IMR-90 (cell line): ENCODE data around the gene CUL4A. TPM values are rescaled to one million over a fixed set of nuclear protein-coding genes. Genes with fewer than 3 reads are reported as not detected.

Source experiments
- ATAC-seq: fragments of 200-7000 bp; cut with Tn5 transposase; 2 replicates; pipeline ENCODE4 v1.9.1; 2020; ENCODE audit warnings: low read depth, mild to moderate bottlenecking, moderate library complexity
- BruUV-seq: library from RNA; stranded (reverse); fragments of 400-500 nt; replicated peaks from 2 replicates; lab custom pipeline; 2021; lab: Mats Ljungman, UMichigan
- CTCF ChIA-PET: fragments of 300-600 bp; formaldehyde crosslinking; extraction: SDS; loops from one replicate; lab custom pipeline; 2021; ENCODE audit warnings: antibody characterized with exemption; lab: Yijun Ruan, JAX
- POLR2A ChIA-PET: fragments of 300-600 bp; sonication (Branson Sonifier 250); formaldehyde crosslinking; loops from one replicate; lab custom pipeline; 2022; ENCODE audit warnings: antibody characterized with exemption; ENCODE audit not compliant: unreplicated experiment; lab: Charles Lee
- DNase-seq: peaks from one replicate; pipeline ENCODE4 v3.0.0; 2013
- H2AFZ ChIP-seq: replicated peaks from 2 replicates; pipeline ENCODE3; 2013; ENCODE audit warnings: low read length, mild to moderate bottlenecking; ENCODE audit not compliant: poor library complexity
- H2AK5ac ChIP-seq: 2 replicates; pipeline ENCODE4 v1.6.1; 2013; ENCODE audit warnings: low read depth, low read length, inconsistent platforms
- H2AK9ac ChIP-seq: replicated peaks from 2 replicates; pipeline ENCODE3; 2013; ENCODE audit warnings: mild to moderate bottlenecking, low read depth, low read length, moderate library complexity; ENCODE audit not compliant: poor library complexity
- H2BK120ac ChIP-seq: 2 replicates; pipeline ENCODE4 v1.6.1; 2013; ENCODE audit warnings: low read depth, low read length, inconsistent platforms
- H2BK15ac ChIP-seq: 3 replicates; pipeline ENCODE4 v1.6.1; 2013; ENCODE audit warnings: low read depth, low read length, inconsistent platforms
- H2BK20ac ChIP-seq: 2 replicates; pipeline ENCODE4 v1.6.1; 2013; ENCODE audit warnings: low read depth, mild to moderate bottlenecking, inconsistent platforms, low read length, moderate library complexity
- H2BK5ac ChIP-seq: 2 replicates; pipeline ENCODE4 v1.6.1; 2013; ENCODE audit warnings: mild to moderate bottlenecking, low read depth, low read length, inconsistent platforms; ENCODE audit not compliant: poor library complexity, severe bottlenecking
- H3K14ac ChIP-seq: replicated peaks from 2 replicates; pipeline ENCODE4 v1.6.1; 2013; ENCODE audit warnings: low read depth, low read length, inconsistent platforms
- H3K18ac ChIP-seq: 2 replicates; pipeline ENCODE4 v1.6.1; 2013; ENCODE audit warnings: low read depth, low read length, control low read depth
- H3K23ac ChIP-seq: 2 replicates; pipeline ENCODE4 v1.6.1; 2013; ENCODE audit warnings: low read depth, low read length, inconsistent platforms
- H3K27ac ChIP-seq: 2 replicates; pipeline ENCODE4 v1.5.1; 2013; ENCODE audit warnings: mild to moderate bottlenecking, control low read depth, low read length; ENCODE audit not compliant: insufficient read depth
- H3K27me3 ChIP-seq: 2 replicates; pipeline ENCODE4 v1.6.1; 2013; ENCODE audit warnings: low read length; ENCODE audit not compliant: control insufficient read depth, insufficient read depth
- H3K36me3 ChIP-seq: 2 replicates; pipeline ENCODE4 v1.6.1; 2013; ENCODE audit warnings: low read length, mixed read lengths; ENCODE audit not compliant: control insufficient read depth, insufficient read depth
- H3K4ac ChIP-seq: 2 replicates; pipeline ENCODE4 v1.6.1; 2013; ENCODE audit warnings: low read depth, low read length, inconsistent platforms
- H3K4me1 ChIP-seq: 2 replicates; pipeline ENCODE4 v1.6.1; 2013; ENCODE audit warnings: low read length, mixed read lengths; ENCODE audit not compliant: control insufficient read depth, insufficient read depth
- H3K4me2 ChIP-seq: 2 replicates; pipeline ENCODE4 v1.6.1; 2013; ENCODE audit warnings: low read depth, mild to moderate bottlenecking, control low read depth, low read length, moderate library complexity
- H3K4me3 ChIP-seq: 2 replicates; pipeline ENCODE4 v1.5.1; 2013; ENCODE audit warnings: low read depth, mild to moderate bottlenecking, control low read depth, low read length, moderate library complexity; ENCODE audit not compliant: insufficient read depth
- H3K56ac ChIP-seq: 2 replicates; pipeline ENCODE4 v1.6.1; 2013; ENCODE audit warnings: low read length, inconsistent platforms; ENCODE audit not compliant: insufficient read depth; ENCODE audit errors: extremely low read depth
- H3K79me1 ChIP-seq, 2 experiments: 2 replicates each; pipeline ENCODE4 v1.6.1; 2013; ENCODE audit warnings: low read length in 2 of 2, inconsistent platforms in 1 of 2, low read depth in 1 of 2
- H3K9ac ChIP-seq: 2 replicates; pipeline ENCODE4 v1.6.1; 2013; ENCODE audit warnings: low read depth, low read length, control low read depth
- H3K9me1 ChIP-seq: 2 replicates; pipeline ENCODE4 v1.6.1; 2013; ENCODE audit warnings: low read length, inconsistent platforms; ENCODE audit not compliant: insufficient read depth
- H3K9me3 ChIP-seq: 2 replicates; pipeline ENCODE4 v1.6.1; 2013; ENCODE audit warnings: low read length; ENCODE audit not compliant: control insufficient read depth, insufficient read depth
- H4K20me1 ChIP-seq: 2 replicates; pipeline ENCODE4 v1.6.1; 2013; ENCODE audit warnings: low read length, inconsistent platforms; ENCODE audit not compliant: insufficient read depth
- H4K5ac ChIP-seq: 2 replicates; pipeline ENCODE4 v1.6.1; 2013; ENCODE audit warnings: mild to moderate bottlenecking, low read depth, low read length, control low read depth
- H4K8ac ChIP-seq, 2 experiments: 2 replicates each; pipeline ENCODE4 v1.6.1; 2013; ENCODE audit warnings: low read depth in 2 of 2, low read length in 2 of 2, control low read depth in 1 of 2, inconsistent platforms in 1 of 2
- H4K91ac ChIP-seq: 2 replicates; pipeline ENCODE4 v1.6.1; 2013; ENCODE audit warnings: low read depth, low read length, inconsistent platforms; ENCODE audit not compliant: insufficient read depth
- BHLHE40 ChIP-seq: fragments of 150-350 bp; IDR thresholded peaks from 2 replicates; pipeline ENCODE4 v1.6.1; 2016; ENCODE audit warnings: mild to moderate bottlenecking, low read depth, low read length
- CEBPB ChIP-seq: IDR thresholded peaks from 2 replicates; pipeline ENCODE4 v1.6.1; 2012; ENCODE audit warnings: low read depth, low read length, improper control_type of control experiment
- CHD1 ChIP-seq: IDR thresholded peaks from 2 replicates; pipeline ENCODE4 v1.6.1; 2012; ENCODE audit warnings: low read depth, low read length, improper control_type of control experiment
- ELK1 ChIP-seq: fragments of 150-350 bp; IDR thresholded peaks from 2 replicates; pipeline ENCODE4 v1.6.1; 2016; ENCODE audit warnings: low read depth, mild to moderate bottlenecking, low read length, moderate library complexity, borderline replicate concordance
- FOS ChIP-seq: fragments of 150-350 bp; IDR thresholded peaks from 2 replicates; pipeline ENCODE4 v1.6.1; 2016; ENCODE audit warnings: low read depth, low read length
- MAFK ChIP-seq: IDR thresholded peaks from 2 replicates; pipeline ENCODE4 v1.6.1; 2012; ENCODE audit warnings: low read depth, low read length, improper control_type of control experiment
- MAZ ChIP-seq: IDR thresholded peaks from 2 replicates; pipeline ENCODE4 v1.6.1; 2012; ENCODE audit warnings: low read depth, mild to moderate bottlenecking, low read length, improper control_type of control experiment, moderate library complexity, borderline replicate concordance
- MXI1 ChIP-seq: IDR thresholded peaks from 2 replicates; pipeline ENCODE4 v1.6.1; 2012; ENCODE audit warnings: low read depth, mild to moderate bottlenecking, low read length, moderate library complexity, borderline replicate concordance
- NFE2L2 ChIP-seq: fragments of 150-350 bp; IDR thresholded peaks from 2 replicates; pipeline ENCODE4 v1.6.1; 2016; ENCODE audit warnings: low read depth, mild to moderate bottlenecking, low read length
- POLR2A ChIP-seq: IDR thresholded peaks from 2 replicates; pipeline ENCODE4 v1.6.1; 2012; ENCODE audit warnings: mild to moderate bottlenecking, low read depth, low read length
- RAD21 ChIP-seq: IDR thresholded peaks from 2 replicates; pipeline ENCODE4 v1.6.1; 2012; ENCODE audit warnings: low read length, improper control_type of control experiment
- RCOR1 ChIP-seq: IDR thresholded peaks from 2 replicates; pipeline ENCODE4 v1.6.1; 2012; ENCODE audit warnings: mild to moderate bottlenecking, low read length, improper control_type of control experiment; ENCODE audit not compliant: insufficient replicate concordance
- RFX5 ChIP-seq: IDR thresholded peaks from 2 replicates; pipeline ENCODE4 v1.8.0; 2012; ENCODE audit warnings: low read depth, mild to moderate bottlenecking, low read length, moderate library complexity
- SMC3 ChIP-seq: fragments of 150-350 bp; IDR thresholded peaks from 2 replicates; pipeline ENCODE4 v1.6.1; 2016; ENCODE audit warnings: low read depth, mild to moderate bottlenecking, antibody characterized with exemption, low read length, moderate library complexity
- USF2 ChIP-seq: fragments of 150-350 bp; IDR thresholded peaks from 2 replicates; pipeline ENCODE4 v1.6.1; 2017; ENCODE audit warnings: mild to moderate bottlenecking, antibody characterized with exemption, low read length, low read depth
- WGBS, 2 experiments: methylation state at CpG; one replicate each; pipeline versions ENCODE4 v1.1.5 to v1.1.7; 2013; ENCODE audit warnings: missing lambda C conversion rate in 2 of 2; ENCODE audit not compliant: insufficient read length in 1 of 2; ENCODE audit errors: extremely low coverage in 2 of 2; 5-methylcytosine and 5-hydroxymethylcytosine counted together
- dilution Hi-C: fragments of 300-500 bp; cut with HindIII; formaldehyde crosslinking; loops from one replicate; pipeline ENCODE4 v1.14.3; 2018; ENCODE audit warnings: low sequenced_read_pairs; ENCODE audit not compliant: unreplicated experiment
- in situ Hi-C: fragments of 300-500 bp; cut with MboI; formaldehyde crosslinking; loops from 3 replicates; pipeline ENCODE4 v1.14.3; 2019; ENCODE audit warnings: low sequenced_read_pairs, inconsistent platforms, mixed read lengths
- intact Hi-C: fragments of 100-400 bp; cut with micrococcal nuclease; formaldehyde crosslinking; loops from 2 replicates; pipeline ENCODE4 v1.10.0; 2022
- polyA plus RNA-seq, 3 experiments: library from polyadenylated mRNA; depleted of rRNA; stranded (reverse); fragments of >200 nt; gene quantifications; 2 replicates each; pipeline ENCODE4 v1.2.3, GENCODE V29; 2012; ENCODE audit warnings: low replicate concordance in 1 of 3
- total RNA-seq: library from RNA; depleted of rRNA; stranded (reverse); fragments of >200 nt; gene quantifications from 2 replicates; pipeline ENCODE4 v1.2.3, GENCODE V29; 2012
- TF ChIP-seq, protein P1 (sequence below): conservative IDR thresholded peaks from 2 replicates; pipeline ENCODE4 v1.5.1; 2012; ENCODE audit warnings: mild to moderate bottlenecking, low read depth, low read length, improper control_type of control experiment

CUL4A gene
- total and polyA plus RNA-seq, 2 of the 4 experiments (the other 2 are of a cell fraction): 86.0 to 146 TPM

DNA sequence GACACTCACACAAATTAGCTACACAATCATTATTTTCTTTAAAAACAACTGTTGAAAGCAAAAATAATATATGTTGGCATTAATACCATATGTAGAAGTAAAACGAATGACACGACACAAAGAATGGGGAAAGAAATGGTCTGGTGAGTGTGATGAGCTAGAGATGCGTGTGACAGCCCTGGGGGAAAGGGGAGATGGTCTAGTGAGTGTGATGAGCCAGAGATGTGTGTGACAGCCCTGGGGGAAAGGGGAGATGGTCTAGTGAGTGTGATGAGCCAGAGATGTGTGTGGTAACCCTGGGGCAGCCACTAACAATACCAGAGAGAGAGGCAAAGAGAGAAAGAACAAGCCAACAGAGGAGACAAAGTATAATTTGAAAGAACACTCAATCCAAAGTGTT is 65.3 kb downstream of the CUL4A start:
- no peak overlapping the region for H4K5ac ChIP-seq
- no peak for TF ChIP-seq POLR2A
- TF ChIP-seq BHLHE40: no peak
- TF ChIP-seq MAZ: no peak
- no peak for TF ChIP-seq RCOR1
- no peak for TF ChIP-seq NFE2L2
- no peak for TF ChIP-seq SMC3
- no peak for TF ChIP-seq RAD21
- TF ChIP-seq CEBPB: no peak
- TF ChIP-seq MXI1: no peak
- no peak for TF ChIP-seq MAFK
- TF ChIP-seq FOS: no peak
- TF ChIP-seq RFX5: no peak
- no peak for TF ChIP-seq USF2
- TF ChIP-seq CHD1: no peak
- TF ChIP-seq, protein P1, sequence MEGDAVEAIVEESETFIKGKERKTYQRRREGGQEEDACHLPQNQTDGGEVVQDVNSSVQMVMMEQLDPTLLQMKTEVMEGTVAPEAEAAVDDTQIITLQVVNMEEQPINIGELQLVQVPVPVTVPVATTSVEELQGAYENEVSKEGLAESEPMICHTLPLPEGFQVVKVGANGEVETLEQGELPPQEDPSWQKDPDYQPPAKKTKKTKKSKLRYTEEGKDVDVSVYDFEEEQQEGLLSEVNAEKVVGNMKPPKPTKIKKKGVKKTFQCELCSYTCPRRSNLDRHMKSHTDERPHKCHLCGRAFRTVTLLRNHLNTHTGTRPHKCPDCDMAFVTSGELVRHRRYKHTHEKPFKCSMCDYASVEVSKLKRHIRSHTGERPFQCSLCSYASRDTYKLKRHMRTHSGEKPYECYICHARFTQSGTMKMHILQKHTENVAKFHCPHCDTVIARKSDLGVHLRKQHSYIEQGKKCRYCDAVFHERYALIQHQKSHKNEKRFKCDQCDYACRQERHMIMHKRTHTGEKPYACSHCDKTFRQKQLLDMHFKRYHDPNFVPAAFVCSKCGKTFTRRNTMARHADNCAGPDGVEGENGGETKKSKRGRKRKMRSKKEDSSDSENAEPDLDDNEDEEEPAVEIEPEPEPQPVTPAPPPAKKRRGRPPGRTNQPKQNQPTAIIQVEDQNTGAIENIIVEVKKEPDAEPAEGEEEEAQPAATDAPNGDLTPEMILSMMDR: no peak
- no peak for TF ChIP-seq ELK1
- H2AK5ac ChIP-seq: peak overlapping the region; percentile 7; the same call in 1 of the 2 replicates
- peak overlapping the region; percentile 46; the same call in 1 of the 2 replicates for H3K14ac ChIP-seq
- DNase-seq (no peak), ATAC-seq (no peak)
- no peak overlapping the region for H4K91ac ChIP-seq
- H3K4me1 ChIP-seq: peaks cover 3% of the 10 kb centered on the region
- peak overlapping the region; percentile 49 for H2BK5ac ChIP-seq
- H3K56ac ChIP-seq: no peak overlapping the region
- H3K9ac ChIP-seq: no peak overlapping the region
- 80% methylated on average over 2 of the region's 3 CpGs; no CpG with 5 or more reads in 1 of the 2 experiments for WGBS, 2 experiments
- H3K4me3 ChIP-seq: no peak overlapping the region
- no peaks in the 10 kb centered on the region for H3K79me1 ChIP-seq
- no peaks in the 10 kb centered on the region for H3K9me3 ChIP-seq
- intact Hi-C loops: loop anchor here (1.0 to 2.0 kb wide), 4 partner anchors 18 to 288 kb away; no protein-coding TSS in a partner anchor
- H2BK15ac ChIP-seq: no peak overlapping the region
- H3K36me3 ChIP-seq: no peaks in the 10 kb centered on the region
- no peak overlapping the region for H3K4me2 ChIP-seq
- POLR2A ChIA-PET: no interaction called here
- CTCF ChIA-PET: interaction anchor here (0.6 to 1.1 kb wide), 3 partner anchors 14 to 99 kb away, joined by 3 read pairs; no protein-coding TSS in a partner anchor
- H2AFZ ChIP-seq: no peak overlapping the region
- H3K23ac ChIP-seq: no peak overlapping the region
- no peak overlapping the region for H2AK9ac ChIP-seq
- no peak overlapping the region for H3K27ac ChIP-seq
- H3K27me3 ChIP-seq: no peaks in the 10 kb centered on the region
- H3K9me1 ChIP-seq: no peaks in the 10 kb centered on the region
- no peak overlapping the region for H4K8ac ChIP-seq
- in situ Hi-C loops: no loop called here
- no peak overlapping the region for H2BK120ac ChIP-seq
- dilution Hi-C loops: no loop called here
- H3K18ac ChIP-seq: no peak overlapping the region
- no TSS peak for BruUV-seq
- H2BK20ac ChIP-seq: no peak overlapping the region
- no peaks in the 10 kb centered on the region for H4K20me1 ChIP-seq
- H3K4ac ChIP-seq: no peak overlapping the region
